K562 (cell line): ENCODE results near the gene DESI2. TPM values are rescaled to one million over a fixed set of nuclear protein-coding genes. Genes with fewer than 3 reads are reported as not detected.

Experiments
- BHLHE40 ChIP-seq: IDR thresholded peaks from 2 replicates; pipeline ENCODE4 v1.6.1; 2011; ENCODE audit warnings: low read length, improper control_type of control experiment
- CREB1 ChIP-seq, 2 experiments: sonication (generic) in 1 of 2; formaldehyde crosslinking in 1 of 2; IDR thresholded peaks; 2 replicates each; pipeline versions ENCODE4 v1.6.1 to v1.8.0; 2012 to 2022; ENCODE audit warnings: inconsistent platforms in 1 of 2, mild to moderate bottlenecking in 1 of 2, missing genetic modification reagents in 1 of 2, moderate library complexity in 1 of 2
- CSDE1 ChIP-seq, 2 experiments: fragments of 450-650 bp; IDR thresholded peaks; 2 replicates each; pipeline ENCODE4 v1.6.1; 2016; ENCODE audit warnings: mild to moderate bottlenecking in 1 of 2
- GABPA ChIP-seq: fragments of 200-800 bp; sonication (Bioruptor generic); conservative IDR thresholded peaks from 2 replicates; pipeline ENCODE4 v1.6.1; 2016; ENCODE audit warnings: low read depth, missing genetic modification characterization, missing compliant biosample characterization
- GABPB2 ChIP-seq: fragments of 250-450 bp; sonication (Bioruptor Pico); conservative IDR thresholded peaks from 2 replicates; pipeline ENCODE4 v1.5.1; 2021; ENCODE audit warnings: mild to moderate bottlenecking
- IRF2 ChIP-seq: sonication (generic); formaldehyde crosslinking; IDR thresholded peaks from 2 replicates; pipeline ENCODE4 v1.8.1; 2022; ENCODE audit warnings: mild to moderate bottlenecking, missing genetic modification reagents
- MCM7 ChIP-seq, 2 experiments: fragments of 450-650 bp; IDR thresholded peaks; 2 replicates each; pipeline ENCODE4 v1.6.1; 2016 to 2018
- RNF2 ChIP-seq: sonication (generic); IDR thresholded peaks from 2 replicates; pipeline ENCODE4 v1.6.1; 2016
- THRAP3 ChIP-seq: fragments of 450-650 bp; IDR thresholded peaks from 2 replicates; pipeline ENCODE4 v1.6.1; 2016; ENCODE audit warnings: mild to moderate bottlenecking, inconsistent platforms, borderline replicate concordance
- ZKSCAN8 ChIP-seq: fragments of 200-800 bp; sonication (Bioruptor generic); IDR thresholded peaks from 2 replicates; pipeline ENCODE4 v1.6.1; 2016; ENCODE audit warnings: missing genetic modification characterization, missing compliant biosample characterization
- ZNF184 ChIP-seq: sonication (generic); formaldehyde crosslinking; IDR thresholded peaks from 2 replicates; pipeline ENCODE4 v1.5.0; 2020; ENCODE audit warnings: missing genetic modification reagents
- ZNF224 ChIP-seq: sonication (generic); formaldehyde crosslinking; IDR thresholded peaks from 2 replicates; pipeline ENCODE4 v1.8.0; 2022; ENCODE audit warnings: mild to moderate bottlenecking, missing genetic modification reagents
- ZNF584 ChIP-seq: fragments of 200-800 bp; sonication (Bioruptor generic); IDR thresholded peaks from 2 replicates; pipeline ENCODE4 v1.6.1; 2016; ENCODE audit warnings: low read depth, mild to moderate bottlenecking, missing genetic modification characterization, missing compliant biosample characterization
- polyA plus RNA-seq, 8 experiments: library from polyadenylated mRNA; depleted of rRNA in 4 of 8; stranded (reverse) in 5 of 8; unstranded in 3 of 8; fragments of >200 nt; fragmentation: Nextera tagmentation in 2 of 8; fragmentation: Illumina TruSeq in 1 of 8; extraction: Ambion mirVana in 2 of 8; extraction: Trizol in 1 of 8; gene quantifications; 2 replicates each; pipeline versions ENCODE4 v1.2.1 to v1.2.3, GENCODE V29; 2011 to 2014; ENCODE audit warnings: inconsistent platforms in 1 of 8, missing spikeins in 1 of 8
- total RNA-seq, 7 experiments: library from RNA; depleted of rRNA in 6 of 7; stranded (reverse); fragments of >200 nt in 6 of 7; fragmentation: Illumina TruSeq in 2 of 7; extraction: Trizol in 2 of 7; gene quantifications; 2 replicates each; pipeline versions ENCODE4 v1.2.1 to v1.2.3, GENCODE V29; 2011 to 2021; ENCODE audit warnings: low replicate concordance in 1 of 7
- TF ChIP-seq, protein P1 (sequence below): fragments of 200-600 bp; sonication (generic); IDR thresholded peaks from one replicate; pipeline ENCODE4 v1.6.1; 2012; ENCODE audit warnings: mild to moderate bottlenecking, low read depth, low read length, inconsistent platforms
- TF ChIP-seq, protein P2 (sequence below), 2 experiments: fragments of 450-650 bp; IDR thresholded peaks; 2 replicates each; pipeline ENCODE4 v1.6.1; 2016
- TF ChIP-seq, protein P3 (sequence below): fragments of 250-450 bp; sonication (Bioruptor Pico); IDR thresholded peaks from 2 replicates; pipeline ENCODE4 v1.8.0; 2022; ENCODE audit warnings: moderate library complexity, mild to moderate bottlenecking, inconsistent platforms

Gene DESI2
- total and polyA plus RNA-seq, 9 of the 15 experiments (the other 6 are each of a cell fraction or from before 2014, with no cell fraction given) = 17.4 to 59.4 (median 38.4) TPM

DNA sequence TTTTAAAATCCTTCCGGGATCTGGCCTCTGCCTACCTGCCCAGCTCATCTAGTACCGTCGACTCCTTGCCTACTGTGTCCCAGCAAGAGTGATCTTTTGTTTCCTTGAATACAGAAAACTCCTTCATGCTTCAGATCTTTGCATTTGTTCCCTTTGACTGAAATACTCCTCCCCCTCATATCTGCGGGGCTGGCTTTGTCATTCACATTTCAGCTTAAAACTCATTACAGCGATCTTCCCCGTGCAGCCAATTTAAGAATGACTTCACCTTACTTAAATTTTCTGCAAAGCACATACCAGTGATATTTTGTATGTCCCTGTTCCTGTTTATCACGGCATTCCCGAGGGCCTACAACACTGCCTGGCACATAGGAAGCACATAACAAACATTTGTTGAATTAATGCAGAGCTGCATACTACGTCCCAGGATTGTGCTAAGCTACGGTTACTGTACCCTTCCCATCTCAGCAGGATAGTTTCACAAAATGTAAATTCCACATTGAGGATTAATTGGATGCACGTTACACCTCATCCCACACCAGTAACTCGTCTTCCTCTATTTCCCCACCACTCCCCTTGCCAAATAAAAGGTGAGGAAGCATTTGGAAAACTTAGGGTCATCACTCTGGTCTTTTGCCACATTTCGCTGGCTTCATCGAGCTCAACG, 837 bp upstream of the DESI2 start (continued):
- TF ChIP-seq, protein P1, sequence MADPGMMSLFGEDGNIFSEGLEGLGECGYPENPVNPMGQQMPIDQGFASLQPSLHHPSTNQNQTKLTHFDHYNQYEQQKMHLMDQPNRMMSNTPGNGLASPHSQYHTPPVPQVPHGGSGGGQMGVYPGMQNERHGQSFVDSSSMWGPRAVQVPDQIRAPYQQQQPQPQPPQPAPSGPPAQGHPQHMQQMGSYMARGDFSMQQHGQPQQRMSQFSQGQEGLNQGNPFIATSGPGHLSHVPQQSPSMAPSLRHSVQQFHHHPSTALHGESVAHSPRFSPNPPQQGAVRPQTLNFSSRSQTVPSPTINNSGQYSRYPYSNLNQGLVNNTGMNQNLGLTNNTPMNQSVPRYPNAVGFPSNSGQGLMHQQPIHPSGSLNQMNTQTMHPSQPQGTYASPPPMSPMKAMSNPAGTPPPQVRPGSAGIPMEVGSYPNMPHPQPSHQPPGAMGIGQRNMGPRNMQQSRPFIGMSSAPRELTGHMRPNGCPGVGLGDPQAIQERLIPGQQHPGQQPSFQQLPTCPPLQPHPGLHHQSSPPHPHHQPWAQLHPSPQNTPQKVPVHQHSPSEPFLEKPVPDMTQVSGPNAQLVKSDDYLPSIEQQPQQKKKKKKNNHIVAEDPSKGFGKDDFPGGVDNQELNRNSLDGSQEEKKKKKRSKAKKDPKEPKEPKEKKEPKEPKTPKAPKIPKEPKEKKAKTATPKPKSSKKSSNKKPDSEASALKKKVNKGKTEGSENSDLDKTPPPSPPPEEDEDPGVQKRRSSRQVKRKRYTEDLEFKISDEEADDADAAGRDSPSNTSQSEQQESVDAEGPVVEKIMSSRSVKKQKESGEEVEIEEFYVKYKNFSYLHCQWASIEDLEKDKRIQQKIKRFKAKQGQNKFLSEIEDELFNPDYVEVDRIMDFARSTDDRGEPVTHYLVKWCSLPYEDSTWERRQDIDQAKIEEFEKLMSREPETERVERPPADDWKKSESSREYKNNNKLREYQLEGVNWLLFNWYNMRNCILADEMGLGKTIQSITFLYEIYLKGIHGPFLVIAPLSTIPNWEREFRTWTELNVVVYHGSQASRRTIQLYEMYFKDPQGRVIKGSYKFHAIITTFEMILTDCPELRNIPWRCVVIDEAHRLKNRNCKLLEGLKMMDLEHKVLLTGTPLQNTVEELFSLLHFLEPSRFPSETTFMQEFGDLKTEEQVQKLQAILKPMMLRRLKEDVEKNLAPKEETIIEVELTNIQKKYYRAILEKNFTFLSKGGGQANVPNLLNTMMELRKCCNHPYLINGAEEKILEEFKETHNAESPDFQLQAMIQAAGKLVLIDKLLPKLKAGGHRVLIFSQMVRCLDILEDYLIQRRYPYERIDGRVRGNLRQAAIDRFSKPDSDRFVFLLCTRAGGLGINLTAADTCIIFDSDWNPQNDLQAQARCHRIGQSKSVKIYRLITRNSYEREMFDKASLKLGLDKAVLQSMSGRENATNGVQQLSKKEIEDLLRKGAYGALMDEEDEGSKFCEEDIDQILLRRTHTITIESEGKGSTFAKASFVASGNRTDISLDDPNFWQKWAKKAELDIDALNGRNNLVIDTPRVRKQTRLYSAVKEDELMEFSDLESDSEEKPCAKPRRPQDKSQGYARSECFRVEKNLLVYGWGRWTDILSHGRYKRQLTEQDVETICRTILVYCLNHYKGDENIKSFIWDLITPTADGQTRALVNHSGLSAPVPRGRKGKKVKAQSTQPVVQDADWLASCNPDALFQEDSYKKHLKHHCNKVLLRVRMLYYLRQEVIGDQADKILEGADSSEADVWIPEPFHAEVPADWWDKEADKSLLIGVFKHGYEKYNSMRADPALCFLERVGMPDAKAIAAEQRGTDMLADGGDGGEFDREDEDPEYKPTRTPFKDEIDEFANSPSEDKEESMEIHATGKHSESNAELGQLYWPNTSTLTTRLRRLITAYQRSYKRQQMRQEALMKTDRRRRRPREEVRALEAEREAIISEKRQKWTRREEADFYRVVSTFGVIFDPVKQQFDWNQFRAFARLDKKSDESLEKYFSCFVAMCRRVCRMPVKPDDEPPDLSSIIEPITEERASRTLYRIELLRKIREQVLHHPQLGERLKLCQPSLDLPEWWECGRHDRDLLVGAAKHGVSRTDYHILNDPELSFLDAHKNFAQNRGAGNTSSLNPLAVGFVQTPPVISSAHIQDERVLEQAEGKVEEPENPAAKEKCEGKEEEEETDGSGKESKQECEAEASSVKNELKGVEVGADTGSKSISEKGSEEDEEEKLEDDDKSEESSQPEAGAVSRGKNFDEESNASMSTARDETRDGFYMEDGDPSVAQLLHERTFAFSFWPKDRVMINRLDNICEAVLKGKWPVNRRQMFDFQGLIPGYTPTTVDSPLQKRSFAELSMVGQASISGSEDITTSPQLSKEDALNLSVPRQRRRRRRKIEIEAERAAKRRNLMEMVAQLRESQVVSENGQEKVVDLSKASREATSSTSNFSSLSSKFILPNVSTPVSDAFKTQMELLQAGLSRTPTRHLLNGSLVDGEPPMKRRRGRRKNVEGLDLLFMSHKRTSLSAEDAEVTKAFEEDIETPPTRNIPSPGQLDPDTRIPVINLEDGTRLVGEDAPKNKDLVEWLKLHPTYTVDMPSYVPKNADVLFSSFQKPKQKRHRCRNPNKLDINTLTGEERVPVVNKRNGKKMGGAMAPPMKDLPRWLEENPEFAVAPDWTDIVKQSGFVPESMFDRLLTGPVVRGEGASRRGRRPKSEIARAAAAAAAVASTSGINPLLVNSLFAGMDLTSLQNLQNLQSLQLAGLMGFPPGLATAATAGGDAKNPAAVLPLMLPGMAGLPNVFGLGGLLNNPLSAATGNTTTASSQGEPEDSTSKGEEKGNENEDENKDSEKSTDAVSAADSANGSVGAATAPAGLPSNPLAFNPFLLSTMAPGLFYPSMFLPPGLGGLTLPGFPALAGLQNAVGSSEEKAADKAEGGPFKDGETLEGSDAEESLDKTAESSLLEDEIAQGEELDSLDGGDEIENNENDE = no peak
- TF ChIP-seq CSDE1 (IDR thresholded peaks at IDR 0.05) (no peak), RNF2 (0 out of 2 replicates have a peak, but pooled peaks have one; percentile 9), MCM7 (IDR thresholded peaks at IDR 0.05) (no peak), ZNF584 (no peak), ZKSCAN8 (CRISPR knock-in tag) (no peak), BHLHE40 (no peak), GABPA (tag) (no peak), CREB1 (IDR thresholded peaks at IDR 0.05) (no peak), CREB1 (CRISPR knock-in tag; IDR thresholded peaks at IDR 0.05) (no peak), GABPB2 (CRISPR knock-in tag) (no peak), ZNF224 (CRISPR knock-in tag) (no peak), THRAP3 (no peak), ZNF184 (CRISPR knock-in tag) (no peak), IRF2 (CRISPR knock-in tag) (no peak)
- TF ChIP-seq, protein P2, sequence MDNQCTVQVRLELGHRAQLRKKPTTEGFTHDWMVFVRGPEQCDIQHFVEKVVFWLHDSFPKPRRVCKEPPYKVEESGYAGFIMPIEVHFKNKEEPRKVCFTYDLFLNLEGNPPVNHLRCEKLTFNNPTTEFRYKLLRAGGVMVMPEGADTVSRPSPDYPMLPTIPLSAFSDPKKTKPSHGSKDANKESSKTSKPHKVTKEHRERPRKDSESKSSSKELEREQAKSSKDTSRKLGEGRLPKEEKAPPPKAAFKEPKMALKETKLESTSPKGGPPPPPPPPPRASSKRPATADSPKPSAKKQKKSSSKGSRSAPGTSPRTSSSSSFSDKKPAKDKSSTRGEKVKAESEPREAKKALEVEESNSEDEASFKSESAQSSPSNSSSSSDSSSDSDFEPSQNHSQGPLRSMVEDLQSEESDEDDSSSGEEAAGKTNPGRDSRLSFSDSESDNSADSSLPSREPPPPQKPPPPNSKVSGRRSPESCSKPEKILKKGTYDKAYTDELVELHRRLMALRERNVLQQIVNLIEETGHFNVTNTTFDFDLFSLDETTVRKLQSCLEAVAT (IDR thresholded peaks at IDR 0.05) = 0 out of 4 replicates have a peak, but pooled peaks of 1 of the 2 experiments have one; percentile 39
- TF ChIP-seq, protein P3, sequence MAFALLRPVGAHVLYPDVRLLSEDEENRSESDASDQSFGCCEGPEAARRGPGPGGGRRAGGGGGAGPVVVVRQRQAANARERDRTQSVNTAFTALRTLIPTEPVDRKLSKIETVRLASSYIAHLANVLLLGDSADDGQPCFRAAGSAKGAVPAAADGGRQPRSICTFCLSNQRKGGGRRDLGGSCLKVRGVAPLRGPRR = no peak
